K562 (cell line): ENCODE results near the gene RMND5B. TPM values are rescaled to one million over a fixed set of nuclear protein-coding genes. Genes with fewer than 3 reads are reported as not detected.

ENCODE experiments used
- ARID1B ChIP-seq: fragments of 450-650 bp; IDR thresholded peaks from 2 replicates; pipeline ENCODE4 v1.6.1; 2016; ENCODE audit warnings: antibody characterized with exemption, mild to moderate bottlenecking, inconsistent platforms
- CBFA2T3 ChIP-seq: fragments of 450-650 bp; IDR thresholded peaks from 2 replicates; pipeline ENCODE4 v1.6.1; 2017
- CCNT2 ChIP-seq: IDR thresholded peaks from 2 replicates; pipeline ENCODE4 v1.6.1; 2011; ENCODE audit warnings: borderline replicate concordance, low read depth, mild to moderate bottlenecking, moderate library complexity, mixed read lengths, low read length; ENCODE audit not compliant: insufficient read length; ENCODE audit errors: extremely low read depth
- HBP1 ChIP-seq: fragments of 450-650 bp; formaldehyde crosslinking; IDR thresholded peaks from 2 replicates; pipeline ENCODE4 v1.4.0; 2022; ENCODE audit warnings: missing genetic modification characterization
- HDAC2 ChIP-seq: fragments of 450-650 bp; IDR thresholded peaks from 2 replicates; pipeline ENCODE4 v1.6.1; 2016; ENCODE audit warnings: mild to moderate bottlenecking
- HIVEP1 ChIP-seq: fragments of 250-450 bp; sonication (Bioruptor Pico); IDR thresholded peaks from 2 replicates; pipeline ENCODE4 v1.4.0; 2020; ENCODE audit warnings: mild to moderate bottlenecking
- HMGXB4 ChIP-seq: sonication (generic); formaldehyde crosslinking; IDR thresholded peaks from 2 replicates; pipeline ENCODE4 v1.8.1; 2023; ENCODE audit warnings: mild to moderate bottlenecking, missing genetic modification reagents
- JUND ChIP-seq, 2 experiments: IDR thresholded peaks; 2 replicates in 1 of 2; 3 replicates in 1 of 2; pipeline ENCODE4 v1.6.1; 2011; ENCODE audit warnings: borderline replicate concordance in 2 of 2, low read depth in 2 of 2, low read length in 2 of 2, improper control_type of control experiment in 1 of 2, missing biosample characterization in 1 of 2, missing genetic modification characterization in 1 of 2, missing genetic modification reagents in 1 of 2
- KAT7 ChIP-seq: sonication (generic); formaldehyde crosslinking; IDR thresholded peaks from 2 replicates; pipeline ENCODE4 v1.8.0; 2022; ENCODE audit warnings: missing genetic modification reagents, mild to moderate bottlenecking, borderline replicate concordance
- KDM1A ChIP-seq, 2 experiments: fragments of 450-650 bp; IDR thresholded peaks; 2 replicates each; pipeline ENCODE4 v1.6.1; 2016; ENCODE audit warnings: mild to moderate bottlenecking in 2 of 2
- MECOM ChIP-seq: fragments of 250-450 bp; sonication (Bioruptor Pico); IDR thresholded peaks from 2 replicates; pipeline ENCODE4 v1.8.0; 2022; ENCODE audit warnings: inconsistent platforms
- SMARCA4 ChIP-seq: fragments of 450-650 bp; IDR thresholded peaks from 2 replicates; pipeline ENCODE4 v1.6.1; 2016
- SPI1 ChIP-seq: IDR thresholded peaks from 2 replicates; pipeline ENCODE4 v1.6.1; 2011; ENCODE audit warnings: low read depth, low read length, control low read depth, borderline replicate concordance
- TCF3 ChIP-seq: sonication (generic); formaldehyde crosslinking; IDR thresholded peaks from 2 replicates; pipeline ENCODE4 v1.4.0; 2020; ENCODE audit warnings: mild to moderate bottlenecking, missing genetic modification reagents
- TEAD4 ChIP-seq, 2 experiments: sonication (generic) in 1 of 2; formaldehyde crosslinking in 1 of 2; IDR thresholded peaks; 2 replicates each; pipeline versions ENCODE4 v1.6.1 to v1.8.0; 2012 to 2022; ENCODE audit warnings: borderline replicate concordance in 1 of 2, inconsistent platforms in 1 of 2, low read length in 1 of 2, mild to moderate bottlenecking in 1 of 2, missing genetic modification reagents in 1 of 2
- UBTF ChIP-seq, 2 experiments: IDR thresholded peaks; 2 replicates each; pipeline ENCODE4 v1.6.1; 2012; ENCODE audit warnings: improper control_type of control experiment in 2 of 2, low read depth in 2 of 2, low read length in 2 of 2, borderline replicate concordance in 1 of 2
- ZNF3 ChIP-seq: fragments of 250-450 bp; sonication (Bioruptor Pico); IDR thresholded peaks from 2 replicates; pipeline ENCODE4 v1.5.0; 2021; ENCODE audit warnings: mild to moderate bottlenecking, moderate library complexity
- ZNF561 ChIP-seq: fragments of 450-650 bp; formaldehyde crosslinking; conservative IDR thresholded peaks from 2 replicates; pipeline ENCODE4 v1.4.0; 2020; ENCODE audit warnings: mild to moderate bottlenecking, moderate library complexity
- polyA plus RNA-seq, 8 experiments: library from polyadenylated mRNA; depleted of rRNA in 4 of 8; stranded (reverse) in 5 of 8; unstranded in 3 of 8; fragments of >200 nt; fragmentation: Nextera tagmentation in 2 of 8; fragmentation: Illumina TruSeq in 1 of 8; extraction: Ambion mirVana in 2 of 8; extraction: Trizol in 1 of 8; gene quantifications; 2 replicates each; pipeline versions ENCODE4 v1.2.1 to v1.2.3, GENCODE V29; 2011 to 2014; ENCODE audit warnings: inconsistent platforms in 1 of 8, missing spikeins in 1 of 8
- total RNA-seq, 7 experiments: library from RNA; depleted of rRNA in 6 of 7; stranded (reverse); fragments of >200 nt in 6 of 7; fragmentation: Illumina TruSeq in 2 of 7; extraction: Trizol in 2 of 7; gene quantifications; 2 replicates each; pipeline versions ENCODE4 v1.2.1 to v1.2.3, GENCODE V29; 2011 to 2021; ENCODE audit warnings: low replicate concordance in 1 of 7

RMND5B gene
- total and polyA plus RNA-seq, 9 of the 15 experiments (the other 6 are each of a cell fraction or from before 2014, with no cell fraction given) = 2.6 to 57.0 (median 28.3) TPM

GRCh38 chr5:178126556-178126955 lies 4.3 kb upstream of the RMND5B start (continued):
- TF ChIP-seq CCNT2 (peak; percentile 34), HIVEP1 (CRISPR knock-in tag) (no peak), SPI1 (peak; percentile 17; the same call in 1 of the 2 replicates), UBTF (IDR thresholded peaks at IDR 0.05; ENCODE audit: borderline replicate concordance in 1 of 2, low read depth in 2 of 2, low read length in 2 of 2) (0 out of 4 replicates have a peak, but pooled peaks of 1 of the 2 experiments have one; percentile 45), JUND (IDR thresholded peaks at IDR 0.05; ENCODE audit: borderline replicate concordance, low read depth, low read length) (no peak; the same call in 1 of the 2 replicates), JUND (tag; IDR thresholded peaks at IDR 0.05; ENCODE audit: borderline replicate concordance, low read depth, low read length) (peak; percentile 16; the same call in 1 of the 3 replicates), SMARCA4 (peak; percentile 58; the same call in 1 of the 2 replicates), HMGXB4 (CRISPR knock-in tag) (no peak), TCF3 (0 out of 2 replicates have a peak, but pooled peaks have one; percentile 28), CBFA2T3 (peak; percentile 72), KDM1A (IDR thresholded peaks at IDR 0.05) (0 out of 4 replicates have a peak, but pooled peaks of 1 of the 2 experiments have one; percentile 14), TEAD4 (IDR thresholded peaks at IDR 0.05; ENCODE audit: low read length) (peak; percentile 52; the same call in 1 of the 2 replicates), TEAD4 (CRISPR knock-in tag; IDR thresholded peaks at IDR 0.05; ENCODE audit: borderline replicate concordance) (no peak), KAT7 (CRISPR knock-in tag) (no peak), ARID1B (peak; percentile 62), HDAC2 (0 out of 2 replicates have a peak, but pooled peaks have one; percentile 31), ZNF561 (CRISPR knock-in tag) (no peak), HBP1 (no peak), MECOM (CRISPR knock-in tag) (peak; percentile 52; the same call in 1 of the 2 replicates), ZNF3 (CRISPR knock-in tag) (no peak)
